ENCODE measurements around the gene KLF7. TPM values are rescaled to one million over a fixed set of nuclear protein-coding genes. Genes with fewer than 3 reads are reported as not detected.

KLF7 gene
- total RNA-seq, 1 donor from 2014 or later, result 5.2 TPM

DNA sequence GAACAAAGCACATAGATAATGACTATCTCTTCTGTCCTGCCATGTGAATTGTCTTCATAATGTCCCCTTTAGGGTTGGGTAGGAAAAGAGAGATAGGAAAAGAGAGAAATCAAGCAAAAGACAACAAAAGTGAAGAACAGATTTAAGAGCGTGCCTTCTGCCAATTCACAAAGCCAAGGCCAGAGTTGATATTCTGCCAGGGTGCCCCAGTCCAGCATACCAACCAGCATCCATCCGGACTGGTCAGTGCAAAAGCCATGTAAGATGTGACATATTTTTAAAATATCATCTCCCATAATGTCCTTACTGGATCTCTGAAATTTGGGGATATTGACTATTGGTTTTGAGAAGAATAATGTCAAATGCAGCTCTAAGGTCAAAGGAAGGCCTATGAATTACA, 35.7 kb upstream of the KLF7 start:
- no peaks in the 10 kb centered on the region for H3K36me3 Mint-ChIP-seq
- peaks cover 19% of the 10 kb centered on the region for H3K4me1 Mint-ChIP-seq
- no peaks in the 10 kb centered on the region for H3K27me3 ChIP-seq
- no peak overlapping the region for H3K4me3 Mint-ChIP-seq
- no peak overlapping the region for H3K4me3 ChIP-seq
- H3K27me3 Mint-ChIP-seq (ENCODE audit: insufficient read depth, low read depth), result peaks cover 4% of the 10 kb centered on the region
- H2AFZ ChIP-seq (replicated peaks), result no peak overlapping the region
- no peak overlapping the region for H3K27ac ChIP-seq
- peaks cover 52% of the 10 kb centered on the region for H3K4me1 ChIP-seq
- no peaks in the 10 kb centered on the region for H3K9me3 ChIP-seq (ENCODE audit: low read depth)
- H3K36me3 ChIP-seq, result no peaks in the 10 kb centered on the region
- peaks cover 5% of the 10 kb centered on the region for H4K20me1 ChIP-seq (ENCODE audit: low read depth)
- H3K27ac Mint-ChIP-seq, result no peak overlapping the region
- H3K4me2 ChIP-seq, result no peak overlapping the region
- H3F3A ChIP-seq (ENCODE audit: low read depth), result peaks cover 35% of the 10 kb centered on the region
- no peak for DNase-seq (ENCODE audit: low spot score)
- H3K79me2 ChIP-seq (ENCODE audit: low read depth), result no peaks in the 10 kb centered on the region
- H3K9me3 Mint-ChIP-seq, result no peaks in the 10 kb centered on the region
- TF ChIP-seq CTCF (IDR thresholded peaks at IDR 0.05) (no peak), EZH2 (IDR thresholded peaks at IDR 0.05) (no peak), EZH2phosphoT487 (IDR thresholded peaks at IDR 0.05) (no peak)
- no peak overlapping the region for H3K9ac ChIP-seq

DNA sequence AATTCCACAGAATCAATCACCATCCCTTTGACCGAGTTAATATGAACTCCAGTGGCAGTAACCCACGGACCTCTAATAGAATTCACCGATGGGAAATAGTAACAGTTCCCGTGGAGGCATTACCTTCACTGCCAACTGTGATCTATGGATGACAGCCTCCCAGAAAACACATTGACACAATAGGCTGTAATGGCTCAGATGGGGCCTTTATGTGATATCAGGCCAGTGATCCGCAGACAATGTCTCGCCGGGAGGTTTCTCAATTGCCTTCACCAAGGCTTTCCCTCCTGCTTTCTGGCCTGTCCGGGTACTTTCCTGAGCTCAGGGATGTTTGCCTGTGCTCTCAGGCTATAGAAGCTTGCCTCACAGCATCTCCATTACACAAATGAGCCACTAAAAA, 34.4 kb upstream of the KLF7 start:
- H3K4me3 ChIP-seq, result no peak overlapping the region
- TF ChIP-seq CTCF (IDR thresholded peaks at IDR 0.05) (no peak), EZH2 (IDR thresholded peaks at IDR 0.05) (no peak), EZH2phosphoT487 (IDR thresholded peaks at IDR 0.05) (no peak)
- H3K27ac ChIP-seq, result peak overlapping the region; percentile 7
- Mint-ChIP-seq H3K36me3 (no peaks in the 10 kb centered on the region), H3K27ac (no peak overlapping the region), H3K27me3 (ENCODE audit: insufficient read depth, low read depth) (peaks cover 4% of the 10 kb centered on the region), H3K4me3 (no peak overlapping the region), H3K9me3 (no peaks in the 10 kb centered on the region), H3K4me1 (peaks cover 19% of the 10 kb centered on the region)
- H3K9me3 ChIP-seq (ENCODE audit: low read depth), result no peaks in the 10 kb centered on the region
- peaks cover 43% of the 10 kb centered on the region for H3K4me1 ChIP-seq
- H3K4me2 ChIP-seq, result peak overlapping the region; percentile 25
- H2AFZ ChIP-seq (replicated peaks), result no peak overlapping the region
- H3K27me3 ChIP-seq, result no peaks in the 10 kb centered on the region
- H3F3A ChIP-seq (ENCODE audit: low read depth), result peaks cover 35% of the 10 kb centered on the region
- peak; percentile 85 for DNase-seq (ENCODE audit: low spot score)
- H3K9ac ChIP-seq, result no peak overlapping the region
- H3K79me2 ChIP-seq (ENCODE audit: low read depth), result no peaks in the 10 kb centered on the region
- H3K36me3 ChIP-seq, result no peaks in the 10 kb centered on the region
- peaks cover 5% of the 10 kb centered on the region for H4K20me1 ChIP-seq (ENCODE audit: low read depth)

DNA sequence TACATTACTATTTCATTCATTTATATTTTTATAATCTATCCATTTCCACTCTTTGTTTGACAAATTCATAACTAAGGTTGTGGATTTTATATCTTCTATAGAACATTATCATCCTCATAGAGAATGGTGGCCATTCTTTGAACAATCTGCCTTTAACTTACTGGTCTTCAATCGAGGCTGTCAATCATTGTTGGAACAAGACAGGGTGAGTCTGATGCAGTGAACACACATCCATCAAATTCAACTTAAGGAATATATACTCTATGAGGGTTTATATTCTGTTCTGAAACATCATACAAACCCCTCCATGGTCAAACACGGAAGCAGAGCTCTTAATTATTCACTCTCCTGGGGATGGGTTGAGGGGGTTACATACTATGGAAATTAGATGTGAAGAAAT, 28.3 kb upstream of the KLF7 start:
- Histone ChIP-seq H3K79me2 (ENCODE audit: low read depth) (no peaks in the 10 kb centered on the region), H3K27me3 (no peaks in the 10 kb centered on the region), H4K20me1 (ENCODE audit: low read depth) (no peaks in the 10 kb centered on the region), H2AFZ (replicated peaks) (no peak overlapping the region), H3K36me3 (no peaks in the 10 kb centered on the region), H3K9me3 (ENCODE audit: low read depth) (no peaks in the 10 kb centered on the region), H3K9ac (no peak overlapping the region), H3K27ac (no peak overlapping the region), H3K4me1 (peaks cover 16% of the 10 kb centered on the region), H3K4me2 (no peak overlapping the region), H3F3A (ENCODE audit: low read depth) (peaks cover 9% of the 10 kb centered on the region), H3K4me3 (no peak overlapping the region)
- Mint-ChIP-seq H3K9me3 (no peaks in the 10 kb centered on the region), H3K4me1 (peaks cover 6% of the 10 kb centered on the region), H3K27me3 (ENCODE audit: insufficient read depth, low read depth) (no peaks in the 10 kb centered on the region), H3K4me3 (no peak overlapping the region), H3K27ac (no peak overlapping the region), H3K36me3 (no peaks in the 10 kb centered on the region)
- DNase-seq (ENCODE audit: low spot score), result no peak
- no peak for TF ChIP-seq CTCF (IDR thresholded peaks at IDR 0.05)
- TF ChIP-seq EZH2phosphoT487 (IDR thresholded peaks at IDR 0.05), result no peak
- no peak for TF ChIP-seq EZH2 (IDR thresholded peaks at IDR 0.05)

Measured in neural progenitor cell (in vitro differentiated cells).